HEK293 (cell line): ENCODE results near the gene FAM151B.

Source experiments
- CTCF ChIP-seq: fragments of 450-650 bp; formaldehyde crosslinking; IDR thresholded peaks from 2 replicates; pipeline ENCODE4 v1.5.1; 2016; ENCODE audit warnings: missing biosample characterization, missing genetic modification characterization
- MEIS1 ChIP-seq: sonication (generic); formaldehyde crosslinking; IDR thresholded peaks from 2 replicates; pipeline ENCODE4 v1.8.1; 2022; ENCODE audit warnings: missing genetic modification reagents, mild to moderate bottlenecking, borderline replicate concordance
- ZBTB21 ChIP-seq: fragments of 450-650 bp; formaldehyde crosslinking; IDR thresholded peaks from 2 replicates; pipeline ENCODE4 v1.5.1; 2017; ENCODE audit warnings: missing biosample characterization, missing genetic modification characterization
- ZNF324 ChIP-seq: fragments of 450-650 bp; formaldehyde crosslinking; IDR thresholded peaks from 2 replicates; pipeline ENCODE4 v1.5.1; 2016; ENCODE audit warnings: missing biosample characterization, missing genetic modification characterization
- TF ChIP-seq, protein P1 (sequence below): fragments of 450-650 bp; formaldehyde crosslinking; IDR thresholded peaks from 2 replicates; pipeline ENCODE4 v1.5.1; 2016; ENCODE audit warnings: missing biosample characterization, missing genetic modification characterization

DNA sequence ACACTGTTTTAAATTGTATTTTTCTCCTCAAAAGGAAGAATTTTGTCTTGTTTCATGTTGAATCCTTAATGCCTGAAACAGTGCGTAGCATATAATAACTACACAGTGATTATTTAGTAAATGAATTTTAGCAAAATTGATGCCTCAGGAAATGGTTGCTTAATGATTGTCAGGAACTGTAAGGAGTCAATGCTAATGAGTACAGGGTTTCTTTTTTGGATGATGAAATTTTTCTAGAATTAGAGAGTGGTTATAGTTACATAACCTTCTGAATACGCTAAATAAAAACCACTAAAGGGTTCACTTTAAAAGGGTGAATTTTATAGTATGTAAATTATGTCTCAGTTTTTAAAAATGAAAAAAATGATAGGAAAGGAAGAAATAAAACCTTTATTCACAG lies 14.9 kb downstream of the FAM151B start:
- TF ChIP-seq CTCF (tag by site-specific recombination) (no peak), ZNF324 (no peak), ZBTB21 (tag by site-specific recombination) (no peak), MEIS1 (no peak)
- TF ChIP-seq, protein P1, sequence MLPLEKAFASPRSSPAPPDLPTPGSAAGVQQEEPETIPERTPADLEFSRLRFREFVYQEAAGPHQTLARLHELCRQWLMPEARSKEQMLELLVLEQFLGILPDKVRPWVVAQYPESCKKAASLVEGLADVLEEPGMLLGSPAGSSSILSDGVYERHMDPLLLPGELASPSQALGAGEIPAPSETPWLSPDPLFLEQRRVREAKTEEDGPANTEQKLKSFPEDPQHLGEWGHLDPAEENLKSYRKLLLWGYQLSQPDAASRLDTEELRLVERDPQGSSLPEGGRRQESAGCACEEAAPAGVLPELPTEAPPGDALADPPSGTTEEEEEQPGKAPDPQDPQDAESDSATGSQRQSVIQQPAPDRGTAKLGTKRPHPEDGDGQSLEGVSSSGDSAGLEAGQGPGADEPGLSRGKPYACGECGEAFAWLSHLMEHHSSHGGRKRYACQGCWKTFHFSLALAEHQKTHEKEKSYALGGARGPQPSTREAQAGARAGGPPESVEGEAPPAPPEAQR (tag by site-specific recombination), result no peak
